Right hindlimb (tissue), 1 donor: ENCODE results near the gene UQCR11.

Experiments
- DNase-seq: peaks from one replicate; pipeline ENCODE4 v3.0.0-alpha.2; 2018

Gene UQCR11

DNA sequence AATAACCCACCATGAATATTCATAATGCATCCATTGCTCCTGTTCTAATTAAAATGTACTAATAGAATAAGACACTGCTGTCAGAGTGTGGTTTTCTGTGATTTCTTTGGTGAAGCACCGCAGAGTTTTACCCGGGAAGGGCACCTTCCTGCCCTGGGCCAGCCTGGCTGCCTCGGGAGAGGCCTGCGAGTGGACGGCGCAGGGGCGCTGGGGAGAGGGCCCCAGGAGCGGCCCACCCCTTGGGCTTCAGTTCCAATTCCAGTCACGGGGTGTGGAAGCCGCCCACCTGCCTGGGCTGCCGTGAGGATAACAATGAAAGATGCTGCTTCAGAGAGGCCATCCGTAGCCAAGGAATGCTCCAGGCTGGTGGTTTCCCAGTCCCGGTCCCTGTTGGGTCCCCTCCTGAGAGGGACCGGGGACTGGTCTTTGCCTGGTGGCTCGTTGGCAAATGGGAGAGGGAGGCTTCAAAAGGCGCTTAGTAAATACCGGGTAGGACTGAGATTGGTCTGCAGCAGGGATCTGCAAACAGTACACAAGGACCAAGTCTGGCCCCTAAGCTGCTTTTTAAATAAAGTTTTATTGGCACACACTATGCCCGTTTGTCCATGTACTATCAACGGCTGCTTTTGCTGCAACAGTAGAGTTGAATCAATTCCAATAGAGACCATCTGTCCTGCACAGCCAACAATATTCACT lies 29.1 kb upstream of the UQCR11 start:
- DNase-seq = no peak

DNA sequence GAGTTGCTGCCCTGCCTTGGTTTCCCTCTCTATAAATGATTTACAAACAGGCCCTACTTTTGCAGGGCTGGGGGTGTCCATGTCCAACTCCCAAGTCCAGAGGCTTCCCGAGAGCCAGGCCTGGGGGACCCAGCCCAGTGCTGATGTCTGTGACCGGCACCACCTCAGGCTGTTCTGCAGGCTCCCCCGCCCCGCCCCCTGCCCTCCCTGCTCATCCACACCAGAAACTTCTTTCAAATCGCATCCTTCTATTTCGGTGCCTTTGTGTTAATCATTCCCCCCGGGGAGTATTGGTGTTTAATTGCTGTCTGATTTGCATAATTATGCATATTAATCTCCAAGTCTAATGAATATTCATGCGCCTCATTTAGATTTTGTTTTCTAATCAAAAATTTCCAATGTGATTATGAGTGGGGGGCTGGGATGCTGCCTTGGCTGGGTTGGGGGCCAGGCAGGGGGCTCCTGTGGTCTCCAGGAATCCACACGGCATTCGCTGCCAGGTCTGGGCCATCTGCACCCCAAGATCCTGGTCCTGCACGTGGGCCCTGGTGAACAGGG lies 28.1 kb upstream of the UQCR11 start:
- no peak for DNase-seq

DNA sequence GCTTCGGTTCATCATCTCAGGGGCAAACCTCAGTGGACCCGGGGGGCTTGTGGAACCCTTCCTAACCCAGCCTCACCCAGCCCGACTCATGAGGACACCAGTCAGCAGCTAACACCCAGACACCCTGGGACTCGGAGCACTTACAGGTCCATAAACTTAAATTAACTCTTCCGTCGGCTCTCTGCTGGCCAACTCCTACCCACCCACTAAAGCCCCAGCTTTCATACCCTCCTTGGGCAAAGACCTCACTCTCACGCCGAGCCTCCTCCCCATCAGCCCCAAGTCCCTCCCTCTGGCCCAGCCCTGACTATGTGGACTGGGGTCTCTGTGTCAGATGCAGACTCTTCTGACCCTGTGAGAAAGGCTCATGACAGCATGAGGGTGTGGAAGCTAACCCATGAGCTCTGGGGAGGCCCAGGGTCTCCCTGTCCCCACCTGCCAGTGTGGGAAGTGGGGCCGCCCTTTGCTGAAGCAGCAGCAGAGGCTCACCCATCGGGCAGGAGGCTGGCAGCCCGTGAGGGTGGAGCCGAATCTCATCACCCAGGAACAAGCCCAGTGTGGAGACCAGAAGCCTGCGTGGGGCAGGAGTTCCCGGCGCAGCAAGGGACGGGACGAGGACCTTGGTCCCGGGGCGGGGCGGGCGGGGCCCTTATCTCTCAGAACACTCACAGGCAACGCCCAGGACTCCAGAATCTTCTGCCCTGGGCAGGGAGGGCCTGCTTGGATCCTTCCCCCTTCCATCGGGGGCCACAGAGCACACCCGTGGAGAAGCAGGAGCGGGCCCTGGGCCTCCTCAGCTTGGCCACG lies 27.4 kb upstream of the UQCR11 start:
- no peak for DNase-seq

DNA sequence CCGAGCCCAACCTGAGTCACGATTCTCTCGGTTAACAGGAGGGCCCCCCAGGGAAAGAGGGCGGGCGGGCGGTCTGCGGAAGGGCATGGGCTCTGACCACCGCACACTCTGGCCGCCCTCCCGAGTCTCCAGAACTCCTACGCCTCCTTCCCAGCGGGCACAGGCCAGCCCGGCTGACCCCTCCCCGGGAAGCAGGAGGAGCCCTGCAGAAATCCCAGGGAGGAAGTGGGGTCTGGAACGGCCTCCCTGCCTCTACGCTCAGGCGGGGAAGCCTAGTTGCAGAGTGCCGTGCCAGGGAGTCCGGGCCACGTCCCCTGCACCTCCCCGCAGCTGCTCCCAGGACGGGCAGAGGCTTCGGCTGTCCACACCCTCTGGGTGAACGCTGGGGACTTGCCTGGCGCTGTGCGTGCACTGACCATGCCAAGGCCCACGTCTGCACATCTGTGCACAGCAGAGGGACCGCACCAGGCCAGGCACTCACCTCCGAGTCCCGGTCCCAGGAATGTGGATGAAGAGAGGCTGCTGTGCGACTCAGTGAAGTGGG lies 26.4 kb upstream of the UQCR11 start:
- no peak for DNase-seq

DNA sequence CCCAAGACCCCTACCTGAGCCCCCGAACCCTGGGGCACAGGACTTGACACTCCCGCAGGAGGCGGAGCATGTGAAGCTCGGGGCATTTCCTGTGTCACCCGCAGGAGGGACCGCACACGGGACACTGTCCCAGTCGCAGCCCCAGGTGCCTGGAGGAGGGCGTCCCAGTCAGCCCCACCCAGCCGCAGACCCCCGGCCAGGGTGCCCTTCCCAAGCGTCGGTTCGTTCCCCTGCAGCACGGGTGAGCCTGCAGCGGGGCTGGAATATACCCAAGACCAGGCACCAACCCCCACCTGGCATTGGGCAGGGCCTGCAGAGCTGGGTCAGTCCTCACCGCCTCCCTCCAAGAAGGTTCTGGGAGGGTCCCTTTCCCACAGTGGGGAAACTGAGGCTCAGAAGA lies 25.5 kb upstream of the UQCR11 start:
- DNase-seq = no peak

DNA sequence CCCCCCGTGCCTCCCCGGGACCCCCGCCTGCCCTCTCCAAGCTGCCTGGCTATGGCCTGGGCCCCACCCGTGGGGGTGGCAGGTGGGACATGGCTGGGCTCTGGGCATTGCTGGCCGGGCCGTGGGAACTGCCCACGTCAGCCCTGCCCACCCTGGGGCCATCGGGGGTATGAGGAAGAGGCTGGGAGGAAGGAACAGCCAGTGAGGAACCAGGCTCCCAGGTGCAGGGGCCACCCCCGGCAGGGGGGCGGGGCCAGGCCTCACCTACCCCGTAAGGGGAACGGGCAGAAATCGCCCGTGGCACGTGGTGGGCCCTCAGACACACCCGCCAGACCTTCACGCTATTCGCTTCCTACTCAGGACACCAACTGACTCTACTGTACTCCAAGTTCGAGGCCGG lies 24.8 kb upstream of the UQCR11 start:
- no peak for DNase-seq

DNA sequence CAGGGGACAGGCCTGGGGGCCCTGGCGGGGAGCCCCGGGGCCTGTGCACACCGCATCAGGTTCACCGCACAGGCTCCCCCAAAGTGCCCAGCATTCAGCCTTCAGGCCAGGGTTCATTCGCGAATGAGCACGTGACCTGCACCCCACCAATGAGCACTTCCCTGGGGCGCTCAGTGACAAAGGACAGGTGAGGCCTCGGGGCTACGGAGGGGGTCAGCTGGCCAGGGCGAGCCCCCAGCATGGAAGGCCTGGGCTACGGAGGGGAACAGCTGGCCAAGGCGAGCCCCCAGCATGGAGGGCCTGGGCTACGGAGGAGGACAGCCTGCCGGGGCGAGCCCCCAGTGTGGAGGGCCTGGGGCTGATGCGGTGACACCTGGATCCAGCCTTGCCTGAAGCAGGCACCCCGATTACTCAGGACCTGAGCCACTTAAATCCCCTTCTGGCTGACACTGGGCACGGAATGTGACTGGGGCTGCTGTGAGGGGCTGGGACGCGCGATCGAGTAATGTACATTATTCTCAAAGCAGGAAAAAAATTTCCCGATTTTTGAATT lies 24.1 kb upstream of the UQCR11 start:
- DNase-seq = no peak

DNA sequence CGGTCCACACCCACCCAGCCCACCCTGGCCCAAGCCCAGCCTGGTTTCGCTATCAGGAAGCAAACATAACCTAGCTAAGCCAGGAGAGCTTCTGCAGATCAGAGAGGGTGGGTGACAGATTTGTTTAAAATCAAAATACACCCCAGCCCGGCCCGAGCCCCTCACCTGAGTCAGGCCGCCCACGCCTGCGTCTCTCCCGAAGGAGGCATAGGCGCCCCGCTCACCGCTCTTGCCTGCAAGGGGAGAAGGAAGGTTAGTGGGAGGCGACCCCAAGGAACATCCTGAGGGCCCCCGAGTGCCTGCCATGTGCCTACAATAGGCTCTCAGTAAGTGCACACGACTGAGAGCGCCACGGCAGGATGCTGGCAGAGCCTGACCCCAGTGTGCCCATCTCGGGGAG lies 21.9 kb upstream of the UQCR11 start:
- DNase-seq = no peak

DNA sequence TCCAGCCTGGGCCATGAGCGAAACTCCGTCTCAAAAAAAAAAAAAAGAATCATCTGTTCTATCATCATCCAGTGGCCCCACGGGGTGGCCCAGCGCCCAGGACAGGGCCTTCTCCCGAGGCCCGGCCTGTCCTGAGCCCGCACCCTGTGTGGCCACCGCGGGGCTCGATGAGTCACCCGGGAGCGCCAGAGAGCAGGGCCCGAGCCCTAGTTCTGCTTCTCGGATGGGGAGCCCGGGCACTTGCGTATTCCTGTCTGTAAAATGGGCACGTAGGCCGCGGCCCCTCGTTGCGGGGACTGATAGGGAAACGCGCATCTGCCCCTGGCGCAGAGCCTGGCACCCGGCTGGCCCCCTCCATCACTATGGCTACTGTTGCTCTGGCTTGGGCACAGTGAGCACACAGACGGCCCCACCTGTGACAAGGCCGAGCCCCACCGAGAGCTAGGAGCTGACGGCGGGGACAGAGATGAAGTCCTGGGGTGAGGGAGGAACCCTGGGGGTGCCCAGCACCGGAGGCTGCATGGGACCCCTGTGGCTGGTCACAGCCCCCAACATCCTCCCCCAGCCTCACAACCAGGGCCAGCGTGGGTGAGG lies 21.3 kb upstream of the UQCR11 start:
- DNase-seq = no peak

DNA sequence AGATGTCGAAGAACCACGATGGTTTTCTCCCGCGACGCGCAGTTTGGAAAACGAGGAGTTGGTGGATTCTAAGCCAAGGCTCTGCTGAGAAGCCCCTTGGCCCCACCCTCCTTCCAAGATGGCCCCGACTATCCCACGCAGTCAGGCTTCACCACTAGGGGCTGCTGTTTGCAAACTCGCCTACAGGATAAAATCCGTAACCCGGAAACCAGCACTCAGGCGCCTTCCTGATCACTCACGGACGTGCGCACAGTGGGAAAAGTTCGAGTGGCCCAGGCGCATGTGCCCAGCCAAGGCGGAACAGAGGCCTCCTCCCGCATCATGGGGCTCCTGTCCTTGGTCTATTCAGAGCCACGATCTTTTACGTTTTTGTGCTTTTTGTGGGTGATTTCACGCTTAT lies 19.2 kb upstream of the UQCR11 start:
- no peak for DNase-seq

DNA sequence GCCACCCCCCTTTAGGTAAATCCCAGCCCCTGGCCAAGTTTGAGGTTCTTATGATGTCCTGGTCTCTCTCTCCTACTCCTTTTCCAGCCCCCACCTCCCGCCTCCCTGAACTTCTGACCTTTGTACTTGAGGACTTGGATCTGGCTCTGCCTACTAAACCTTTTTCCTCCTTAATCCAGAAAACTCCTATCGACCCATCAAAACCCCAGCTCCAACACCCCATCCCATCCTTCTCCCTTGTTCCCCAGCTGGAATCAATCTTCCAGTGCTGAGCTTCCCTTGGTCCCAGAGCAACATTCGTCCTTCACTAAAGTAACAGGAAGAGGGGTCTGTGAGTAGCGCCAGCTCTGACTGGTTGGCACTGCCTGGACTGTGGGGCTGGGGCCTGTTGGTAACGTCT lies 17.3 kb upstream of the UQCR11 start:
- no peak for DNase-seq

DNA sequence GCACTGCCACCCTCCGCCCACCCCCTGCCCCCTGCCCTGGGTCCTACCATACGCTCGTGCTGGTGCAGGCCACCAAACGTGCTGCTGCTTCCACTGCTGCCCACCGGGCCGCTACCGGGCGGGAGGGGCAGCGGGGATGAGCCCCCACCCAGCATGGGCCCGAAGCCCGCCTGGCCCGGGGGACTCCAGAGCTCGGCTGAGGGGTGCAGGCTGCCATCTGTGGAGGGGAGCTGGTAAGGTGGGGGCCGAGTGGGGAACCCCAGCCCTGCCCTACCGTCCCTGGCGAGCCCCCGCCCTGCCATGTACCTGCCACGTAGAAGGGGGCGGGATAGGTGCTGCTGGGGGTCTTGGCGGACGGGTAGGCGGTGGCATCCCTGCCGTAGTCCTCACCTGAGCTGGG lies 16.7 kb upstream of the UQCR11 start:
- DNase-seq = no peak

DNA sequence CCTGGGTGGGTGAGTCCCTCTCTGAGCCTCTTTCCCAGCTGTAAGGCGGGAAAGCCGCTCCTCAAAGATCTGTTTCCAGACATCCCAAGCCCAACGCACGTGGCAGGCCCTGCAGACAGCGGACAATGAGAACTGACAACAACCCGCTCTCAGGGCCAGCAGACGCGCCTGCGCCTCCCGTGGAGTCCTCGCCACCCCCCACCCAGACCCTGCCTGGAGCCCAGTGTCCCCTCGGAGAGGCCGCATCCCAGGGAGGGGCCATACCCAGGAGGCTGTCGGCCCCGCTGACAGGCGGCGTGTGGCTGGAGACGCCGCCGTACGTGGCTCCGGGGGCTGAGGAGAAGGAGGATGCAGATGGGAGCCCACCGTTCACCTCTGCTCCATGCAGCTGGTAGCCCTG lies 16.3 kb upstream of the UQCR11 start:
- DNase-seq = no peak

DNA sequence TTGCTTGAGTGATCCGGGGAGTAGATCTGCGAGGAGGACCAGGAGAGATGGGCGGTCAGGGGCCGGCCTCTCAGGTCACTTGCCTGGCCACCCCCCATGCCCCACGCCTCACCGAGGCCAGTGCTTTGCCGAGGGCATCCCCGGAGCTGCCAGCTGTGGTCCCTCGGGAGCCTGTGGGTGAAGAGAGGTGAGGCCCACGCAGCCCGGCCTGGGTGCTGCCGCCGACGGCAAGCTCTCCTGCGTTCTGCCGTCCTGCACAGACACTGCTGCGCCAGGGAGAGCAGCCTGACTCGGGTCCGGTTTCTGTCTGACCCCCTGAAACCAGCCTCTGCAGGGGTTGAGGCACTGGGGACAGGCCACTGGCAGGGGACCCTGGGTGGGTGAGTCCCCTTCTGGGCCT lies 15.8 kb upstream of the UQCR11 start:
- no peak for DNase-seq

DNA sequence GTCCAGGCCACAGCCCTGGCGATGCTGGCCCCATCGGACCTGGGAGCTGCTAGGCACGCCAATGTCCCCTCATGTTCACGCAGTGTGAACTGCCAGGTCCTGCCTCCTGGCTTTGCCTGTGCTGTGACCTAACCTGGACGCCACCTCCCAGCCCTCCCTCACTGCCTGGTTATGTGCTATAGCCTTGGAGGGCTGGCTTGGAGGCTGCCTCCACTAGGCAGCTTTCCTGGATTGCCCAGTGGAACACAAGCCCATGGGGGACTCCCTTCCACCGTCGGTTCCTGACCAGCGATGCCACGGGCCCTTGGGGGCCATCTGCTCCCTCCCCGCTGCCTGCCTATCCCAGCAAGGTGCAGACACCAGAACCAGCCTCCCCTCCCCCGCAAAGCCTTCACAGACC lies 15.2 kb upstream of the UQCR11 start:
- DNase-seq = no peak

DNA sequence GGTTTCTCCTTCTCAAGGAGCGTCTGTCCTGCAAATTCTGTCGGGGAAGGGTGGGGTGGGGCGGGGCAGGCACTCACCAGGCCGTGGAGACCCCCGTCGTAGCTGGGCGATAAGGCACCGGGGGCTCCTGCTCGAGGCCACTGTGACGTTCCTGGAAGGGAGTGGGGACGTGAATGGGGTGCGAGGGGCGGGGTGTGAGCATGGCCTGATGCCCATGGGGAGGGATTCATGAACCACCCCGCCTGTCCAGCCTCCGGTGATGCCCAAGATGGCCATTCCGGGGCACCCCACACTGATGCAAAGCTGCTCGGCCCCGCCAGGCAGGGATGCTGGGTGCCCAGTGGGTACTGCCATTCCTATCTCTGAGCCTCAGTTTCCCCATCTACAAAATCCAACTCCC lies 14.4 kb upstream of the UQCR11 start:
- DNase-seq = no peak

DNA sequence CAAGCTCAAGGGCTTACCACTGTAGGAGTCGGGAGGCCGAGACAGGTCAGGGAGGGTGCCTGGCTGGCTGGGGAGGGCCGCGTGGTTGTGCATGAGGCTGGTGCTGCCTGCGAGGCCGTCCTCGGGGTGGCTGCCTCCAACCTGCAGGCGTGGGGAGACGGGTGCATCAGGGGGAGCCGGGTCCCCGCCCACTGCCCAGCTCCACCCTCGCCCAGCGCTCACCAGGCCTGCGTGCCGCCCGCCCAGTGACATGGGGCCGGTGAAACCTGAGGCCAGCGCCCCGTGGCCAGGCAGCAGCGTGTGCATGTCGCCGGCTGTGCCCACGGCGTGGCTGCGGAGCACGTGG lies 13.8 kb upstream of the UQCR11 start:
- DNase-seq = no peak

DNA sequence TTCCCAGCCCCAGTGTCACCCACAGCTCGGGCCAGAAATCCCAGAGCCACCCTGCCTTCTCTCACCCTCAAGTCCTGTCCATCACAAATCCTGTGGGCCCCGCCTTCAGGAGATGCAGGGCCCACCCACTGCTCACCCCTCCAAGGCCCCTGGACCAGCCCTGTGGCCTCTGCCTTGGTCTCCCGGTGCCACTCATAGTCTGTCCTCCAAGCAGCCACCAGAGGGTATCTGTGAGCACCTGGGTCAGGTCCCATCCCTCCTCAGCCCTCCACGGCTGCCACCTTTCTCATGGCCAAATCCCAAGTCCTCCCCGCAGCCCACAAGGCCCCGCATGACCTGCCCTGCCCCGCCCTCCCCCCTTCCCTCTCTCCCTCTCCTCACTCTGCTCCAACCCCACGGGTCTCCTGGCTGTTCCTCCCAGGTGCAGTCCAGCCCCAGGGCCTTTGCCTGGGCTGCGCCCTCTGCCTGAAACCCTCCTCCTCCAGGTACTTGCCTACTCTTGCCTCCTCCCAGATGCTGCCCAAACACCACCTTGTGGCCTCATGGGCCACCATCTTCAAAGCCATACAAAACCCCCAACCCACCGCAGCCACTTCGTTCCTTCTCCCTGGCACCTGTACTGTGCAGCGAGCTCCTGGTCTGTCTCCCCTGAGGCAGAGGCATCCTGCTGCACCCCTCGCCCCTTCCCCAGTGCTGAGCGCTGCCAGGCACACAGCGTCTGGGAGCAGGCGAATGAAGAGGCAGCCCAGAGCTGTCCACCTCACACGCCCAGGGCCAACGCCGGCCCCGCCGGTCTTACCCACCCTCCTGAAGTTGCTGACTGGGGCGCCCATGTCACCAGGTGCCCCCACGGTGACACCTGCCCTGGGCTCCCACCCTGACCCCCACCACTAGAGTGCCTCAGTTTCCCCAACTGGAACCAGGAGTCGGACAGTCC lies 13.2 kb upstream of the UQCR11 start:
- no peak for DNase-seq

DNA sequence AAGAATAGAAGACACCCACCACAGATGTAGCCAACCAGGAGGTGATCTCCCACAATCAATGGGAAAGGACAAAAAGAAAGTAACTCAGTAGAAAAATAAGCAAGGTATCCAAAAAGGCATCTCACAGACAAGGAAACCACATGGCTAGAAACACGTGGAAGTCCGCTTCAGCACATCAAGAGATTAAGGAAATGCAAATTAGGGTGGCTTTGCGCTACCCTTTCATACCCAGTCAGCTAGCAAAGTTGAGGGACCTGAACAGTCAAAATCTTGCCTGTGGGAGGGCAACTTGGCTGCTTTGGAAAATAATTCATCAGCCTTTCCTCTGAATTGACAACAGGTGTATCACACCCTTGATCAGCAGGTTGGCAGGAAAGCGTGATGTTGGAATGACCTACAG lies 11.6 kb upstream of the UQCR11 start:
- no peak for DNase-seq

DNA sequence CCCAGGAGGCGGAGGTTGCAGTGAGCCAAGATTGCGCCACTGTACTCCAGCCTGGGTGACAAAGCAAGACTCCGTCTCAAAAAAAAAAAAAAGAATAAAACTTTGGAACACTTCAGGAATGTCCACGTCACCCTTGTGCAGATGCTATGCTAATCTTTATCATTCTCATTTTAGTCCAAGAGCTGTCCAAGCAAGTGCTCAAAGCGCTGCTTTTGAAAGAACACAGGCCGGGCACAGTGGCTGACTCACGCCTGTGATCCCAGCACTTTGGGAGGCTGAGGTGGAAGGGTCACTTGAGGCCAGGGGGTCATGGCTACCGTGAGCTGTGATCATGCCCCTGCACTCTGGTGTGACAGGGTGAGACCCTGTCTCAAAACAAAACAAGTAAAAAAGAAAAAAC lies 11.1 kb upstream of the UQCR11 start:
- DNase-seq = no peak

DNA sequence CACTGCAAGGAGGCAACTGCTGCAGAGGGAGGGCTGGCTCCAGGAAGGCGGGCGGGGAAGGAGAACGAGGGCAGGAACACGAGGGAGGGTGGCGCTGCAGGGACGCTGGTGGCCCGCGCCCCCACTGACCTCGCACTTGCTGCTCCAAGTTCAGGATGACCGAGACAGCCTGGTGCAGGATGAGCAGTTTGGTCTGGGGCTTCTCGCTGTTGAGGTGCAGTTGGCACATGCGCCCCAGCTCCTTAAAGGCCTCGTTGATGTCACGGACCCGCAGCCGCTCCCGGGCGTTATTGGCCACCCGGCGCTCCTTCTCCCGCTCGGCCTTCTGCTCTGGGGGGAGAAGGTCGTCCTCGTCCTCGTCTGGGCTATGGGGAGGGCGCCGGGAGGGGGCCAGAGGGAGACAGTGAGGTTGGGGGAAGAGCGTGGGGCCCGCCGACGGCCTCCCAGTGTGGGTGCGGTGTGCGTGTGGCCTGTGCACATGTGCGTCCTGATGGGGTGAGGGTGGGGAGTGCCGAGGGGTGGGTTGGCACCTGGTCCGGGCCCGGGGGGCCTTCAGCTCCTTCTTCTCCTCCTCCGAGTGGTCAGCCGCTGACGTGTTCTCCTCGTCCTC lies 10.0 kb upstream of the UQCR11 start:
- no peak for DNase-seq
